CD4-positive, alpha-beta T cell treated with Interleukin-17A for 1 hour (primary cell): ENCODE results near the gene PAIP2.
"Not testable (repeated sequence)": the region's sequence is repeated elsewhere in the genome, so short reads cannot be mapped to it uniquely, and the experiment has no call there.

ENCODE experiments used
- DNase-seq: peaks from one replicate; pipeline ENCODE4 v3.0.0-alpha.2; 2020

The PAIP2 gene

DNA sequence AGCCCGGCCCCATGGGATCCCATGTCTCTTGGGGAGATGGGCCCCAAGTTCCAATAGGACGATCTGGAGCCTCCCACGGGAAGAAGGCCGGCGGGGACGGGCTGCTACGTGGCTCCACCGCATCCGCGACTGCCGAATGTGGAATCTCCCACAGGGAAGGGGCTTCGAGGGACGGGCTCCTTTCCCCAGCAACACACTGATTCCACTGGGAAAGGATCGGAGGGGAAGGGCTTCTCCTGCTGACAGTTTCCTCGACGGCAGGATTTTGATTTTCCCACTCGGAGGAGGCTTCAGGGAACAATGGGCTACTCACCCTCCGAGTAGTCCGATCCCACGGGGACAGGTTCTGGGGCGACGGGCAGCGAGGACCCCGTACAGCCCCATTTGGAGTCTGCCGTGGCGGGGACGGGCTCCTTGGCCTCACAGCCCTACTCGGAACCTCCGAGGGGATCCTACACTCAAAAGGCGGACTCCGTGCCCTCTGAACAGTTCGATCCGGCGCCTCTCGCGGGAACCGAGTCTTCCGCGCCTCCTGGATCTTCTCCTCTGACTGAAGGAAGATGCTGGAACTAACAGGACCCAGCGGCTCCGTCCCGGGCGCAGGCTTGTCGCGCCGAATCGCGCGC is 52.0 kb downstream of the PAIP2 start:
- DNase-seq = no peak

DNA sequence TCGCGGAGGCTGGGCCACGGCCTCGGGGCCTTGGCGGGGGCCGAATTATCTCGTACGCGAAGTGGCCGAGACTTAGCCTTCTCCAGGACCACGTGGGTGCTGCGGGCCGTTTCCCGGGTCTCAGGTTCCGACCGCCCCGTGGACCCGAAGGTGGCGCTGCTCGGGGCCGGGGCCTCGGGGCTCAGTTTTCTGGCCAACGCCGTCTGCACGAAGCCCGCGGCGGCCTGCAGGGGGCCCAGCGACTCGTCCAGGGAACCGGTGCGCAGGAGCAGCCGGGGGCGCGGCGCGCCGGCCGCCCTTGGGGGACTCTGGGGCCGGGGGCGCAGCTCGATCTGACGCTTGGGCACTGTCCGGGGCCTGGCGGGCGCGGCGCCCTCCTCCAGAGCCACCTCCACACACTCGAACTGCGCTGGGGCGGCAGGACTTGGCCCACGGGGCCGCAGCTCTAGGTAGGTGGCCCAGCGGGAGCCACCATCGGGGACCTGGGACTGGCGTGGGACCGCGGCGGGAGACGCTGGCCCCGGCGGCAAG is 52.5 kb downstream of the PAIP2 start:
- DNase-seq = peak; percentile 63

DNA sequence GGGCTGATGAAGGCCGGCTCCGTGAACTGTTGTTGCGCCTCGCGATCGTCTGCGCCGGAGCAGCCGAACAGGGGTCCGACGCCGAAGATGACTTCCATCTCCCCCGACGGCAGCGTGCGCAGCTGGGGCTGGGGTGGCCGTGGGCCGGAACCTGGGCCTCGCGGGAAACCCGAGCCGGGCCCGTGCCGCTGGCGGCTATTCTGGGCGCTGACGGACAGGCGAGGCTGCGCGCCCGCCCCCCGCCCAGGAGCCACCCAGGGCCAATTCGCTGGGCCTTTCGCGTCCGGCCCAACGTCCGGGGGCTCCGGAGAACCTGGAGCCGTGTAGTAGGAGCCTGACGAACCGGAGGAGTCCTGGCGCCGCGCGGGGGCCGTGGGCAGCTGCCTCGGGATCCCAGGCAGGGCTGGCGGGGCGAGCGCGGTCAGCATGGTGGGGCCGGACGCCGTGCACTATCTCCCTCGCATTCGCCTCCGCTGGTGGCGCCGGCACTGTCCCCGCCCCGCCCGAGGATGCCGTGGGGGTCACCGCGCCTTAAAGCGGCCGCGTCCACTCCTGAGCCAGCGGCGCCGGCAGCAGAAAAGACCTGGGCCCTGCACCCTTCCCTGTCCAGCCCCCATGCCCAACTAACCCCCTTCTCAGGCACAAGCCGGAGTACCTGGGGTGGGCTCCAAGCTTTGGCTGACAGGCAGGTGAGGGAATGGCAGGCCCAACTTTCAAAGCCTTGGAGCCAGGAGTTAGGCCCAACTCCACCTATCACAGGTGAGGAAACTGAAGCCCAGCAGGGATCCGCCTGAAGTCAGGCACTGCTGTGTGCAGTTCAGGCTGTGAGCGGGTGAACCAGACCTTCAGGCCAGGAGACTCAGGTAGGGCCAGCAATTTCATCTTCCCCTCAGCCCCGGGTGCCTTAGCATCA is 53.3 kb downstream of the PAIP2 start, which contains the start of gene PROB1:
Gene PROB1 (minus strand): TSS at position 451 of the 913 bp plus-strand sequence. CDS start 23 bp downstream, at position 428.
- no peak for DNase-seq

DNA sequence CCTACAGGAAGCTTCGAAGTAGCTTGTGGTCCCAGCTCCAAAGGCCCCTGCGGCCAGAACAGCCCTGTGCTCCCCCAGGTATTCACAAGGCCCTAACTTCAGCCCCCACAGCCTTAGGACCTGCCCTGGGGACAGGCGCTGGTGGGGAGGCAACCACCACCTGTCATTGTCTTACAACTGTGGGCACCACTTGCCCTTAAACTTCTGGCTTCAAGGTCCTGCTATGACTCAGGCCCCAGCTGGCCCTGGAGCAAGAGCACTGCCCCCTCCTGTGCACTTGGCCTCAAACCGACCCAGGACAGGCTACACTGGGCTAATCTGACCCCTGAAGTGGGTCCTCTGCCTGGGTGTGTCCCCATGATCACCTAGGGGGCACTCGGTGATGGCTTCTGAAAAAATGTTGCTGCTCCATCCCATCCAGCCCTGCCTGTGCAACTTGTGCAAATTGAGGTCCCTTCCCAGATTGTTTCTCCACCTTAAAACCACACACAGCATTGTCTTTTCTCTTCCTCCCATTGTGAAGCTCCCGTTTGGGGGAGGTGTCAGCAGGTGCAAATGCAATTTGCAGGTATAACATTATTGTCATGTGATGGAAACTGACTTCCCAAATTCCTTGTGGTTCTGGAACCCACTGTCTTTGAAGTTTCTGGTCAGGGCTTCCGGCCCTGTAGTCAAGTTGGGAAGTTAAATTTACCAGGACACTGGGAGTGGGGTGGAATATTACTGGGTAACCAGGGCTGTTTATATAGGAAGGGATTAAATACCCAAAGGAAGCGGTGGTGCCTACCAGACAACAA is 54.4 kb downstream of the PAIP2 start:
- DNase-seq = no peak

DNA sequence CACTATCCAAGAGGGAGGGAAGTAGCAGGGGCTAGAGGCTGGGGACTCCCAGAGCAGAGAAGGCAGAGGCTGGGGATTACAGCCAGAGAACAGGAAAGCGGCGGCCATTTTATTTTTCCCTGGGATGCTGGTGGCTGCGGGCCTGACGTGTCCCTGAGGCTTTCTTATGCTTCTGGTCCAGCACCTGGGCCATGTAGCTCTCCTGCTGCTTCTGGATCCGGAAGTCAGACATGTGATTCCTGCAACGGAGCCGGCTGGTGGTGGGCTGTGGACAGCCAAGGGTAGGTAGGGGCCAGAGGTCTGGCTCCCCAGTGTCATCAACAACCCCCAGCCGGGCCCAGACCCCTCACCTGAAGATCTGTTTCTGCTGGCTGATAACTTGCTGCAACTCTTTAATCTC is 55.0 kb downstream of the PAIP2 start:
- no peak for DNase-seq

DNA sequence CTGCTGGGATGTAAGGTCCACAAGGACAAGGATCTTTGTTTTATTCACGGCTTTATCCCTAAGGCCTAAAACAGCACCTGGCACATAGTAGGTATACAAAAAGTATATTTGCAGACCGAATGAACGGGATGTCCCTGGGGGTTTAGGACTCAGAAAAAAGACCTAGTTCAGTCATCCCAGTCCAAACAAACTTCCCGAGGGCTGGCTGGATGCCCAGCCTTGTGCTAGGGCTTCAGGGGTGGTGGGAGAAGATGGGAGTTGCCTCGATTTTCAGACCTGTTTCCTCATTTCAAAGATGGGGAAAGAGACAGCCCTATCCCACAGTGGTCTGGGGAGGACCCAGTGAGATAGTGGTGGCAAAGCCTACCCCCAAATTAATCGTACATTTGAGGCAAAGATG is 56.3 kb downstream of the PAIP2 start:
- DNase-seq = no peak

DNA sequence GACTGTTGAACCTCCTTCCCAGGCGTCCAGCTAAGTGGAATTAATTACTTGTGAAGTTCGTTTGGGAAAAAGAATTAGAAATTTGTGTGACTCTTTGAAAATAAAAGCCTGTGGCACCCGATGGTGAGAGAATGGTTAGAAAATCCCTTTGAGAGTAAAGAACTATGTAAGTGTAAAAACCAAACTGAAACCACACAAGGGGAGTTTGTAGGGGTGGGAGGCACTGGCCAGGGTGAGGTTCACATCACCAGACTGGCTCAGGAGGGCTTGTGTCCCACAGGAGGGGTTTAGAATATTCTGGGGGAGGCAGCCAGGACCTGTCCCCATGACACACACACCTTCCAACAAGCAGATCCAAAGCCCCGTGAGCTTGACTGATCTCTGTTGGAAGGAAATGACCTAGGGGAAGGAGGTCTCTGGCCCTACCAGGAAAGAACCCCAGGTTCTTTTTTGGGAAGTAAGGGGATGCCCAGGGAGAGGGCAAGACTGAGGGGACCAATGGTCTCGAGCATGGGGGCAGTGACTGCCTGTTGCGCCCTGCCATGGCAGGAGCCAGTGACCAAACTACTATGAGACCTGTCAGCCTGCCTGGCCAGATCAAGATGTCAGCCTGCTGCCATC is 58.0 kb downstream of the PAIP2 start:
- DNase-seq = no peak

DNA sequence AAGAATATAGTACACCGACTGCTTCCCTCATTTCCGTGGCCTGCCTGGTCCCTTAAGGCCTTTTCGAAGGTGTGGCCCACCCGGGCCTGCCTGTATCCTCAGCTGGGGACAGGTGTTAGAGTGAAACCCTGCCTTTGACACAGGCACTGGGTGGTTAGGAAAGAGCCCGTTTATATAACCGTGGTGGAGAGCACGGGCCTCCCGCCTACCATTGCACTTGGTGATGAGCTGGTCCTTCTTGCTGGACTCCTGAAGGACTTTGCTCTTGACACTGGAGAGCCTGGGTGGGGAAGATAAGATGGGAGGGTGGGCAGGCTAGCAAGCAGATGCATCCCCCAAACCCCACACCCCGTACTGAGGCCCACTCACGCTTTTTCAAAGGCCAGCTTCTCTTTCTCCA is 59.9 kb downstream of the PAIP2 start:
- DNase-seq = no peak

DNA sequence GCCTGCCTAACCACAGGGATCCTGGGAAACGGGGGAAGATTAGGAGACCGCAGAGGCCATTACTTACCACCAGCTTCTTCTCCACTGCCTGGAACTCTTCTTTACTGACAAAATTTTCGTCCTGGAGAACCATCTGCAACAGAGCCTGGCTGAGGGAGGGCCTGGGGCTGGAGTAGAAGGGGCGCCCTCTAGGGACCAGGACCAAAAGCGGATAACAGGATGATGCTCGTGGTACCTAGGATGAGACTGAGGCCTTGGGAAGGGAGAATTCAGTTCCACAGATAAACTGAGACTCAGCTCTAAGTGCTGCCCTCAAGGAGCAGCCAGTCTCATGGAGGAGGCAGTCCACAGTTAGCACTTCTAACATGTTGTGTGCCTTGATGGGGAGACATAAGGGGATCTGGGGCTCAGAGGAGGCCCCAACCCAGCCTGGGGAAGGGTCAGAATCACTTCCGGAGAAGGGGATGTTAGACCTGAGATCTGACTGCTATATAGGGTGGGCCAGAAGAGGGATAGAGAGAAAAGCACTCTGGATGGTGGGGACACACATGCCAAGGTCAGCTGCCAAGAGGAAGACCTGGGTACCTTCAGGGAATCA is 61.0 kb downstream of the PAIP2 start:
- peak; percentile 26 for DNase-seq

DNA sequence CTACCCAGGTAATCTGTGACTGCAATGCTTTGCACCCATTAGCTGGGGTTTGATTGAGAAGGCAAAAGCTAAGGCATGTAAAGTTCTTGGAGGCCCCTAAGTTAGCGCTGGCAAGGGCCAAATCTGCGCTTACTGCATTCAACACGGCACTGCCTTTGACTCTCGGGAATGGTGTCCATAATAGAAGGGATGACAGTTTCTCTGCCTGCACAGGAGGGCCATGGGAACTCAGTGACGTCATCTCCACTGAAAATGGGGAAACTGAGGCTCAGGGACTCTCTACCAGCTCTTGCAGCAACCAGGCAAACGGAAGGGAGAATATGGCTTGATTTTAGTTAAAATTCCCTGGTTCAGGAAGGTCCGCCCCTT is 61.7 kb downstream of the PAIP2 start:
- DNase-seq = no peak

DNA sequence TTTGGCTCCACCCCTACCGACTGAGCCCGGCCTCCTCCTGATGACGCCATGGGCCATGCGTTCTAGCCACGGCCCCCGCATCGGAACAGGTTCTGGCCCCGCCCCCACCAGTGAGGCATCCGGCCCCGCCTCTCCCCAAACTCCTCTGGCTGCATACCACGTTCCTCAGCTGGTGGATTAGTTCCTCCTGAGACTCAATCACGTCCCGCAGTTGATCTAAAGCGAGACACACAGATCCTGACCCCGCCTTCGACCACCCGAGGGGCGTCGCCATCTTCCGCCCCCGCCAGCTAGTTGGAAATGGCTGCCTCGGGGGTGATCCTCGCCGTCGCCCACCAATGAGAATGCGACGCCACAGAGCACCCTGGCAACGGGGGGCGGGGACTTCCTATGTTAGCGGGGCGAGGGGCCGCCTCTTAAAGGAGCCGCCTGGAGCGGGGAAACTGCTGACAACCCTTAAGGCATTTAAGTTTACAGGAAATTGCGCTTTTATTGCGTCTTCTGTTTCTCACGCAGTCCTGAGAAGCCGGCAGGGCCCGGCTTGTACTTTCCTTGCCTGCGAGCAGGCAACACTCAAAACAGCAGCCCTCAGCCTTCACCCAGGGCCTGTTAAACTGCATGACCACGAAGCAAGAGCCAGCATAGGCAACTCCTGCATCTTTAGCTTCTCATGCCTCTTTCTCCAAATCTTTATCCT is 62.3 kb downstream of the PAIP2 start, which contains the start of gene SPATA24:
Gene SPATA24 (minus strand): TSS at position 303 of the 697 bp plus-strand sequence. CDS start 29 bp downstream, at position 274.
- DNase-seq = peak; percentile 98

DNA sequence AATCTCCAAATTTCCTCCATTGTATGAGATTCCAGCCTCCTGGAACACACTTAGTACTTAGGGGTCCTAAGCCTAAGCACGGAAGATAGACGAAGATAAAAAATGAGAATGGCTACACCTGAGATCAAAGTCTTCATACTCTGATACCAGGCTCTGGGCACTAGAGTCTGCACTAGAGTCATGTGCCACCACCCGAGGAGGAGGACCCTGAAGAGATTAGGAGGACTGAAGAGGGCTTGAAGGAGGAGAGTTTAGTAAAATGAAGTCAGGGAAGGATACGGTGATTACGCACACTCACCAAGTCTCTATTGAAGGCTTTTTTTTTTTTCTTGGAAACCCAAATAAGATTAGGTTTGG is 62.8 kb downstream of the PAIP2 start:
- DNase-seq = no peak

DNA sequence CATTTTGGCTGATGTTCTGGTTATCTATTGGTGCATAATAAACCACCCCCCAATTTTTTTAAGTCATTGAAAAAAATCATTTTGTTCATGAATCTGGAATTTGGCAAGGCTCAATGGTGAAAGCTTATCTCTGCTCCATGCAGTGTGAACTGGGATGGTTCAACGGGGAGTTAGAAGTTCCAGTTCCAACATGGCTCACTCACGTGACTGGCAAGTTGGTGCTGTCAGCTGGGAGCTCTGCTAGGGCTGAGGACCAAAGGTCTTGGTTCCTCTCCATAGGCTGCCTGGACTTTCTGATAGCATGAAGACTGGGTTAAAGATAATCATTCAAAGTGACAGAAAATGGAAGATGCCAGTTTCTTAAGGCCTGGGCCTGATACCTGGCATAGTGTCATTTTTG is 65.3 kb downstream of the PAIP2 start:
- no peak for DNase-seq

DNA sequence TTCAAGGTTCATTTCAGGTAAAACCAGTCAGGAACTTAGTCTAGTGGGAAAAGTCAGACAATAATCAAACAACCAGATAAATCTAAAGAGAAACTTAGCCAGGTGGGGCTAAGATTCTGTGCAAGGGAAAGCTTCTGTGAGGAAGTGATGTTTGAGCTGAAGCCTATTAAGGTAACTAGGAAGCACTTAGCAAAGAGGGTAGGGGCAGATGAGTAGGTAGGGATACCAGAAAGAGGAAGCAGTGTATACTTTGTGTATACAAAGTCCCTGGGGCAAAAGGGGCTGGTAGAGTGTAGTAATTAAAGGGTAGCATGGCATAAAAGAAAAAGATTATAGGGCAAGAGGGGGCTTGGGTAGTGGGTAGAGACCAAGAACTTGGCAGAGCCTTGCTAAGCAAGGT is 65.9 kb downstream of the PAIP2 start:
- DNase-seq = no peak

DNA sequence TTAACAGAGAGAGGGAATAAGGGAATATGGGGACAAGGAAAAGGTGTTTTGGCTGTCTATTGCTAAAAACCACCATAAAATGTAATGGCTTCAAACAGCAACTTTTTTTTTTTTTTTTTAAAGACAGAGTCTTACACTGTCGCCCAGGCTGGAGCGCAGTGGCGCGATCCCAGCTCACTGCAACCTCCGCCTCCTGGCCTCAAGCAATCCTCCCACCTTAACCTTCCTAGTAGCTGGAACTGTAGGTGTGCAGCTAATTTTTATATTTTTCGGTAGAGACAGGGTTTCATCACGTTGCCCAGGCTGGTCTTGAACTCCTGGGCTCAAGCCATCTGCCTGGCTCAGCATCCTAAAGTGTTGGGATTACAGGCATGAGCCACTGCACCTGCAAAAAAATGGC is 66.5 kb downstream of the PAIP2 start:
- DNase-seq = no peak

DNA sequence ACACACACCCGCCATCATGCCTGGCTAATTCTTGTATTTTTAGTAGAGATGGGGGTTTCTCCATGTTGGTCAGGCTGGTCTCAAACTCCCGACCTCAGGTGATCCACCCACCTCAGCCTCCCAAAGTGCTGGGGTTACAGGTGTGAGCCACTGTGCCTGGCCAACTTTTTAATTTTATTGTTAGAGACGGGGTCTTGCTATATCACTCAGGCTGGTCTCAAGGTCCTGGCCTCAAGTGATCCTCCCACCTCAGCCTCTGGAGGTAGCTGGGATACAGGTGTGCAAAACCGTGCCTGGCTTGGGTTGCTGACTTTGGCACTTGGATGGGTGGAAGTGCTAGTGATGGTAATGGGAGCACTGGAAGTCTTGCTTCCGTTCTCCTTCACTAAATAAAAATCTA is 67.5 kb downstream of the PAIP2 start:
- not testable (repeated sequence) for DNase-seq

DNA sequence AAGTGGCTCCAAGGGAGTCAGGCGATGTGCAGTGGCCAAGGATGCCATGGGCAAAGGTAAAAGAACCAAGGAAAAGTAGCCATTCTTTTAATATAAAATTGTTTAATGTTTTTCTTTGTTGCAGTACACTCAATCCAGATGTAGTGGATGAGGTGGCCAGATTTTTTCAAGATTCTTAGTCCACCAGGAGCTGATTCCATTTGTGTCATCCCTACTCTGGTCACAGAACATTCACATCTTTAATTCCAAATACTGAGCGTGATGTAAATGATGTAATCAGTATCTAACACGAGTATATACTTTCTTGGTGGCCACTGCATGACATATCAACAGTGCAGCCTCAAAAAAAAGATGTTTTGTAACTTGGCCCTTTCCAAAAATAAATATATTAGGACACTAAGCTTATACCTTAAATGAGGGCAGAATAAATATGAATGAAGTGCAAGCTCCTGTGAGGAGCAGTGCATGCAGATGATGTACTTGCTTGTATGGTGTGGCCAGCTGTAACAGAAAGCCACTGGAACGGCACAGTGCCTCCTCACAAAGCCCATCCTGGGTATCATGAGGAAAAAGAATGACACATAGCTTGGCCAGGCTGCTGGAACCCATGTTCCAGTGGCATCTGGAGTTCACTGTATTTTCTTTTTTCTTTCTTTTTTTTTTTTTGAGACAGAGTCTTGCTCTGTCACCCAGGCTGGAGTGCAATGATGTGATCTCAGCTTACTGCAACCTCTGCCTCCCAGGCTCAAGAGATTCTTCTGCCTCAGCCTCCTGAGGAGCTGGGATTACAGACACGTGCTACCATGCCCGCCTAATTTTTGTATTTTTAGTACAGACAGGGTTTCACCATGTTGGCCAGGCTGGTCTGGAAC is 68.7 kb downstream of the PAIP2 start:
- no peak for DNase-seq

DNA sequence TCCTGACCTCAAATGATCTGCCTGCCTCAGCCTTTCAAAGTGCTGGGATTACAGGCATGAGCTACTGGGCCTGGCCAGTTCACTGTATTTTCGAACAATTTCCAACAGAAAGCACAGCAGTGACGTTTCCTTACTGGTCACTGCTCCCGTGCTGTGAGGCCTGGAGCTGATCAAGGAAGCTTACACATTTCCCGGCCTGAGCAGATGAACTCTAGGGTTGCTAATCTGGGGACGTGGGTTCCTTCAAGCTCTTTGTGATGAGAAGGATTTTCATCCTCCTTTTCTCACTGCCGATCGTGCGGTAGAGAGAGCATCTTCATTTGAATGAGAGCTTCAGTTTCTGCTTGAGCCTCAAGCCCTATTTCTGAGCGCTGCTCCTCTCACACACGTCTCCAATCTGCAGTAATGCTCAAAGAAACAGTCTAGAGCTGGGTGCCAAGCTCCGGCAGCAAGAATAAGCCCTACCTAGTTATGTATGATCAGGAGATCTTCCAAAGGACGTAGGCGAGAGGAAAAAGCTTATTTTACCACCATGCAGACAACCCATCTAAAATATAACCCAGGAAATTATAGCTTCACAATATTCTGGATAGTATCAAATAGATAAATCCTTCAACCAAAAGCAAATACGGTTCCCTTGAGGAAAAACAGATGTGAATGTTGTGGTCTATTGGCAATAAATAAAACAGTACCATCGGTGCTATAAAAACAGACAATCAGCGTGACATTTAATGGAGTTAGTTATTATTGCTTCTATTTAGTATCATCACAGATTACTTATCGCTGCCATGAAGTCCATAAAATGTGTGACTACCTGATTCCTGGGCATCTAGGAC is 69.6 kb downstream of the PAIP2 start:
- DNase-seq = no peak

DNA sequence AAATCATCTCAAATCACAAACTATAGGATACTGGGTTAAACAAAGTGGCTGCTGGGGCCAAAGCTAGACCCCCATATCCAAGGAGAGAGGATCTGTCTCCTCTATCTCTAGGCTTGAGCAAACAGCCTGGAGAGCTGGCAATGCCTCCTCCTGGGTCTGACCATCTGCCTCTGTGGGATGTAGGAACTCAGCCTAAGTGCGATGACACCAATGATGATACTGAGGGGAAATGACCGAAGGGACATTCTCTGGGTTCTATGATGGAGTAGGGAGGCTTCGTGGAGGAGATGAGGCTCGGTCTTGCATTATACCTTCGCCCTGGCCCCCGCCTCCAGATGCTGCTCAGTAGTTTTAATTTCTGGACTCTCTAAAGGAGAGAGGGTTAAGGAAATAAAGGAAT is 71.5 kb downstream of the PAIP2 start:
- no peak for DNase-seq

DNA sequence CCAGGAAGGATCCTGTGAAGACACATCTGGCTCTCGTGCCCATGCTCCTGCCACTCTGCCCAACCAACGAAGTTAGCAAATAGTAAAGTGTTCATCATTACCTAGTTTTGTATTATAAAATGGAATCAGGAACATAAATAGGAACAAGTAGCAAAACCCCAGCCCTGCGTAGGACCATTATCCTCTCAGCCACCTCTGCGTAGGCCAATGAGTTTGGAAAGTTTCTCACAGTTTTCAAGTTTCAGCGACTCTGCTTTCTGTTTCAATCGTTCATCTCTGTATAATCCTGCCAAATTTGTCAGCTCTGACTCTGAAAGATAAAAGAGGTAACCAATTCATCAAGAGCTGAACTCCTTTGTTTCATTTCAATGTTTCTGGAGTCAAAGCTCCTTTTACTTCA is 72.3 kb downstream of the PAIP2 start:
- DNase-seq = no peak
